HEK293T (cell line): ENCODE data around the gene PRICKLE2.

ENCODE experiments used
- BHLHE40 ChIP-seq: fragments of 450-650 bp; IDR thresholded peaks from 2 replicates; pipeline ENCODE4 v1.6.1; 2016; ENCODE audit warnings: mild to moderate bottlenecking, moderate library complexity, borderline replicate concordance
- NFRKB ChIP-seq: fragments of 450-650 bp; IDR thresholded peaks from 2 replicates; pipeline ENCODE4 v1.6.1; 2016; ENCODE audit warnings: mild to moderate bottlenecking, moderate library complexity
- SP1 ChIP-seq: fragments of 450-650 bp; IDR thresholded peaks from 2 replicates; pipeline ENCODE4 v1.6.1; 2017
- TARDBP ChIP-seq: fragments of 450-650 bp; IDR thresholded peaks from 2 replicates; pipeline ENCODE4 v1.6.1; 2016
- ZNF384 ChIP-seq: fragments of 450-650 bp; IDR thresholded peaks from 2 replicates; pipeline ENCODE4 v1.6.1; 2016

DNA sequence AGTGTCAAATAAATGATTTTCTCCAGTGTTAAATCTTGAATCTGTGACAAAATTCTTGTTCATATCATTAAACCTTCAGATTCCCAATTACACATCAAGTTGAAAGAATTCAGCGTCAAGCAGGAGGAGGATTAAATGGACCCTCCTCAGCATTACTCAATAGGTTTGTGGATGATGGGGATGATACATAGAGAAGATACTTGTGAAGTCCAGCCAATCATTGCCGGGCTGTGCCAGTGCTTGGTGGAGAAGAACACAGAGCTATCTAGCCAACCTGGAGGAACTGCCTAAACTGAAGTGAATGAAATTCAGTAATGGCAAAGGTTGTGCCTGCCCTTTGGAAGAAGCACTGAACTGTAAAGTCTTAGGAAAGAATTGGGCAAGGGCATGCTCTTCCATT, 47.0 kb upstream of the PRICKLE2 start:
- TF ChIP-seq BHLHE40, result no peak
- TF ChIP-seq ZNF384, result no peak
- no peak for TF ChIP-seq SP1
- no peak for TF ChIP-seq NFRKB
- no peak for TF ChIP-seq TARDBP
